ENCODE results near the gene TELO2. TPM values are rescaled to one million over a fixed set of nuclear protein-coding genes. Genes with fewer than 3 reads are reported as not detected.
"Not testable (repeated sequence)": the region's sequence is repeated elsewhere in the genome, so short reads cannot be mapped to it uniquely, and the experiment has no call there.

Gene TELO2
- total and polyA plus RNA-seq, 2 donors (not counting 1 experiment from before 2014, with no cell fraction given): 6.3 to 10.9 TPM

DNA sequence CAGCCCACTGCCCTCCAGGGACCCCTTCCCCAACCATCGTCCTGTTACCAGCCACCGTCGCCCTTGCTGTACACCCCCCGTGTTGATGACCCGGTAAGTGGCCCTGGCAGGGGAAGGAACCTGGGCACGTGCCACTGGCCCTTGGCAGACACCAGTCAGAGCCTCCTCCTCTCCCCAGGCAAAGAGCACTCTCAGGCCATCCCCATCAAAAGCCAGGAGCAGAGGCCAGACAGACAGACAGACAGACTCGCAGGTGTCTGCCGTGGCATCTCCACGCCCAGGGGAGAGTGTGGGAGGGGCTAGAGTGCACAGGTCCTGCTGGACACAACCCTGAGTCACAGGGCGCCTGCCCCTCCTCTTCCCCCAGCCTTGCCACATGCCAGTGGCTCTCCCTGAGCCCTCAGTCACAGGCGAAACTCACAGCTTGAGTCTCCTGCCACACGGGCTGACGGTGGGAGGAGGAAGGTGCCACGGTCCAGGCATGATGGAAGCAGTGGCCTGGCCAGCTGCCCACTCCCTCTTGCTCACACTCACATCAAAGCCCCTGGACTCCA, 26.1 kb upstream of the TELO2 start:
- no peaks in the 10 kb centered on the region for H3K36me3 ChIP-seq (ENCODE audit: control insufficient read depth, insufficient read depth, low read length)
- no peak overlapping the region for H3K4me3 ChIP-seq (replicated peaks in 1 of 4; ENCODE audit: control extremely low read depth in 1 of 4, insufficient read depth in 1 of 4, low read depth in 3 of 4, low read length in 4 of 4)
- no peaks in the 10 kb centered on the region for H3K27me3 ChIP-seq (ENCODE audit: control insufficient read depth, insufficient read depth, low read length)
- no peak overlapping the region for H3K4me2 ChIP-seq (ENCODE audit: extremely low read depth, insufficient read depth, low read length)
- DNase-seq (ENCODE audit: low read depth in 2 of 2): no peak
- H2AFZ ChIP-seq (ENCODE audit: low read length): no peak overlapping the region
- no peaks in the 10 kb centered on the region for H3K4me1 ChIP-seq (ENCODE audit: control insufficient read depth, extremely low read depth, insufficient read depth, low read length)
- H4K20me1 ChIP-seq (ENCODE audit: control insufficient read depth, extremely low read depth, insufficient read depth, low read length): no peaks in the 10 kb centered on the region
- no peak overlapping the region for H3K27ac ChIP-seq (ENCODE audit: insufficient read depth, low read length)
- H3K9me3 ChIP-seq (ENCODE audit: control insufficient read depth, insufficient read depth, low read depth, low read length): no peaks in the 10 kb centered on the region
- no peak overlapping the region for H3K9ac ChIP-seq (ENCODE audit: insufficient read depth, low read length)
- TF ChIP-seq, protein P1, sequence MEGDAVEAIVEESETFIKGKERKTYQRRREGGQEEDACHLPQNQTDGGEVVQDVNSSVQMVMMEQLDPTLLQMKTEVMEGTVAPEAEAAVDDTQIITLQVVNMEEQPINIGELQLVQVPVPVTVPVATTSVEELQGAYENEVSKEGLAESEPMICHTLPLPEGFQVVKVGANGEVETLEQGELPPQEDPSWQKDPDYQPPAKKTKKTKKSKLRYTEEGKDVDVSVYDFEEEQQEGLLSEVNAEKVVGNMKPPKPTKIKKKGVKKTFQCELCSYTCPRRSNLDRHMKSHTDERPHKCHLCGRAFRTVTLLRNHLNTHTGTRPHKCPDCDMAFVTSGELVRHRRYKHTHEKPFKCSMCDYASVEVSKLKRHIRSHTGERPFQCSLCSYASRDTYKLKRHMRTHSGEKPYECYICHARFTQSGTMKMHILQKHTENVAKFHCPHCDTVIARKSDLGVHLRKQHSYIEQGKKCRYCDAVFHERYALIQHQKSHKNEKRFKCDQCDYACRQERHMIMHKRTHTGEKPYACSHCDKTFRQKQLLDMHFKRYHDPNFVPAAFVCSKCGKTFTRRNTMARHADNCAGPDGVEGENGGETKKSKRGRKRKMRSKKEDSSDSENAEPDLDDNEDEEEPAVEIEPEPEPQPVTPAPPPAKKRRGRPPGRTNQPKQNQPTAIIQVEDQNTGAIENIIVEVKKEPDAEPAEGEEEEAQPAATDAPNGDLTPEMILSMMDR (conservative IDR thresholded peaks at IDR 0.05 in 1 of 2, IDR thresholded peaks at IDR 0.05 in 1 of 2; ENCODE audit: low read depth in 1 of 2, low read length in 2 of 2): no peak
- no peak for TF ChIP-seq EZH2 (IDR thresholded peaks at IDR 0.05; ENCODE audit: low read length, missing control alignments)
- peaks cover 26% of the 10 kb centered on the region for H3K79me2 ChIP-seq (ENCODE audit: control insufficient read depth, insufficient read depth, low read length)

DNA sequence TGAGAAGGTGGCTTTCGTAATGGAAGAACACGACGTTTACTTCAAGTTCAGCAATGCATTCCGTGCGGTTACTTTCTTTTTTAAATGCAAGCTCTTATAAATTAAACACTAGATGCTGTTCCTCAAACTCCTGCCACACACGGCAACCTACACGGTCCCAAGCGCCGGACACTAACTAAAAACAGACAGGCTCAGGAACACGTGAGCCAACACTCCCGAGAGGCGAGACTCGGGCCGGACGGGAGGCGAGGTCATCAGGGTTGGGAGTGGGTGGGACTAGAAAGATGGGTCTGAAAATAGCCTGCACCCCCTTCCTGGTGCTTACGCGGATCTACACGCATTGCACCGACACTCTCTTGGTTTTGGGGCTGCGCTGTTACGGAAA, 24.7 kb upstream of the TELO2 start:
- Histone ChIP-seq H3K27ac (ENCODE audit: insufficient read depth, low read length) (no peak overlapping the region), H3K4me1 (ENCODE audit: control insufficient read depth, extremely low read depth, insufficient read depth, low read length) (no peaks in the 10 kb centered on the region), H3K9me3 (ENCODE audit: control insufficient read depth, insufficient read depth, low read depth, low read length) (no peaks in the 10 kb centered on the region), H3K4me3 (replicated peaks in 1 of 4; ENCODE audit: control extremely low read depth in 1 of 4, insufficient read depth in 1 of 4, low read depth in 3 of 4, low read length in 4 of 4) (no peak overlapping the region), H2AFZ (ENCODE audit: low read length) (no peak overlapping the region), H3K36me3 (ENCODE audit: control insufficient read depth, insufficient read depth, low read length) (no peaks in the 10 kb centered on the region), H3K79me2 (ENCODE audit: control insufficient read depth, insufficient read depth, low read length) (peaks cover 29% of the 10 kb centered on the region), H3K9ac (ENCODE audit: insufficient read depth, low read length) (no peak overlapping the region), H4K20me1 (ENCODE audit: control insufficient read depth, extremely low read depth, insufficient read depth, low read length) (no peaks in the 10 kb centered on the region), H3K4me2 (ENCODE audit: extremely low read depth, insufficient read depth, low read length) (no peak overlapping the region), H3K27me3 (ENCODE audit: control insufficient read depth, insufficient read depth, low read length) (no peaks in the 10 kb centered on the region)
- TF ChIP-seq EZH2 (IDR thresholded peaks at IDR 0.05; ENCODE audit: low read length, missing control alignments): no peak
- TF ChIP-seq, protein P1 (conservative IDR thresholded peaks at IDR 0.05 in 1 of 2, IDR thresholded peaks at IDR 0.05 in 1 of 2; ENCODE audit: low read depth in 1 of 2, low read length in 2 of 2): no peak
- no peak for DNase-seq (ENCODE audit: low read depth in 2 of 2)

DNA sequence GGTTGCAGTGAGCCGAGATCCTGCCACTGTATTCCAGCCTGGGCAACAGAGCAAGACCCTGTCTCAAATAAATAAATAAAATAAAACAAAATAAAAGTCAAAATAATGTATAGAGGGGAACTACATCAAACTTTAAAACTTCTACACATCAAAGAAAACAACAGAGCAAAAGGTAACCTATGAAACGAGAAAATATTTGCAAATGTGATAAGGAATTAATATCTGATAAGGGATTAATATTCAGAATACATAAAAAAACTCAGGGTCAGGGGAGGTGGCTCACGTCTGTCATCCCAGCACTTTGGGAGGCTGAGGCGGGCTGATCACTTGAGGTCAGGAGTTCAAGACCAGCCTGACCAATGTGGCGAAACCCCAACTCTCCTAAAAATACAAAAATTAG, 24.0 kb upstream of the TELO2 start:
- not testable (repeated sequence) for H4K20me1 ChIP-seq (ENCODE audit: control insufficient read depth, extremely low read depth, insufficient read depth, low read length); H2AFZ ChIP-seq (ENCODE audit: low read length); H3K36me3 ChIP-seq (ENCODE audit: control insufficient read depth, insufficient read depth, low read length); H3K4me1 ChIP-seq (ENCODE audit: control insufficient read depth, extremely low read depth, insufficient read depth, low read length); H3K27ac ChIP-seq (ENCODE audit: insufficient read depth, low read length); H3K9me3 ChIP-seq (ENCODE audit: control insufficient read depth, insufficient read depth, low read depth, low read length); H3K4me2 ChIP-seq (ENCODE audit: extremely low read depth, insufficient read depth, low read length); DNase-seq (ENCODE audit: low read depth in 2 of 2); H3K9ac ChIP-seq (ENCODE audit: insufficient read depth, low read length); H3K27me3 ChIP-seq (ENCODE audit: control insufficient read depth, insufficient read depth, low read length); H3K4me3 ChIP-seq (replicated peaks in 1 of 4; ENCODE audit: control extremely low read depth in 1 of 4, insufficient read depth in 1 of 4, low read depth in 3 of 4, low read length in 4 of 4)
- H3K79me2 ChIP-seq (ENCODE audit: control insufficient read depth, insufficient read depth, low read length): peaks cover 35% of the 10 kb centered on the region
